Upper lobe of right lung (tissue), 1 donor: ENCODE measurements around the gene IL1RN. TPM values are rescaled to one million over a fixed set of nuclear protein-coding genes. Genes with fewer than 3 reads are reported as not detected.

Source experiments
- ATAC-seq: fragments of 200-7000 bp; cut with Tn5 transposase; one replicate; pipeline ENCODE4 v1.9.1; 2020; ENCODE audit warnings: mild to moderate bottlenecking, moderate library complexity
- DNase-seq: peaks from one replicate; pipeline ENCODE4 v3.0.0-alpha.2; 2020
- H3K27ac ChIP-seq: fragments of 200-600 bp; one replicate; pipeline ENCODE4 v1.8.0; 2022
- H3K27me3 ChIP-seq: fragments of 200-600 bp; one replicate; pipeline ENCODE4 v1.8.0; 2022; ENCODE audit warnings: mild to moderate bottlenecking
- H3K36me3 ChIP-seq: fragments of 200-600 bp; one replicate; pipeline ENCODE4 v1.8.0; 2022
- H3K4me1 ChIP-seq: fragments of 200-600 bp; one replicate; pipeline ENCODE4 v1.8.0; 2022
- H3K4me3 ChIP-seq: fragments of 200-600 bp; one replicate; pipeline ENCODE4 v1.8.0; 2022; ENCODE audit warnings: mild to moderate bottlenecking
- H3K9me3 ChIP-seq: fragments of 200-600 bp; one replicate; pipeline ENCODE4 v1.8.0; 2022
- intact Hi-C: fragments of 100-400 bp; cut with DNase I; formaldehyde crosslinking; loops from one replicate; pipeline ENCODE4 v1.11.0; 2022
- total RNA-seq: library from RNA; stranded (reverse); fragmentation: NEBNext Ultra II Directional; extraction: Animal tissue kit (Norgen Biotek cat#: 25700); gene quantifications from one replicate; pipeline ENCODE4 v1.2.1, GENCODE V29; 2021
- TF ChIP-seq, protein P1 (sequence below): fragments of 200-600 bp; IDR thresholded peaks from one replicate; pipeline ENCODE4 v1.8.0; 2022; ENCODE audit warnings: antibody characterized with exemption
- donor health status: DM: no; HTN: yes; CAD: no; lungs with severe emphysema.

The IL1RN gene
- total RNA-seq, 1 donor from 2014 or later = 41.7 TPM

DNA sequence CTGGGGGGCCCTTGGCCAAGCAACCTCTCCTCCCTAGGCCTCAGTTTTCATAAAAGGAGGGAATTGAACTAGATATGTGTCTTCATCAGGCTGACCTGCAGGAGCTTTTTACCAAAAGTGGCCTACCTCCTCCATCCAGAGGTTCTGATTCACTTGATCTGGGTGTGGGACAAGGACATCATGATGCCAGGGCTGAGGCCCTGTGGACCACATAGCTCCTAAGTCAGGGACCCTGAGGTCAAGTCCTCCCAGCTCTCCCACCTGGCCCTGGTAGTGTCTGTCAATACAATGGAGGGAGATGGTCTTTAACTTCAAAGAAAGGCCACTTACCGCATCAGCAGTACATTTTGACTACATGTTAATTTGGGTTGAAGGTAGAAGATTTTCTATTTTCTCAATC, 10.4 kb downstream of the IL1RN start:
- DNase-seq (no peak), ATAC-seq (no peak)
- H3K4me3 ChIP-seq = no peak overlapping the region
- no peaks in the 10 kb centered on the region for H3K27me3 ChIP-seq
- H3K27ac ChIP-seq = no peak overlapping the region
- TF ChIP-seq, protein P1, sequence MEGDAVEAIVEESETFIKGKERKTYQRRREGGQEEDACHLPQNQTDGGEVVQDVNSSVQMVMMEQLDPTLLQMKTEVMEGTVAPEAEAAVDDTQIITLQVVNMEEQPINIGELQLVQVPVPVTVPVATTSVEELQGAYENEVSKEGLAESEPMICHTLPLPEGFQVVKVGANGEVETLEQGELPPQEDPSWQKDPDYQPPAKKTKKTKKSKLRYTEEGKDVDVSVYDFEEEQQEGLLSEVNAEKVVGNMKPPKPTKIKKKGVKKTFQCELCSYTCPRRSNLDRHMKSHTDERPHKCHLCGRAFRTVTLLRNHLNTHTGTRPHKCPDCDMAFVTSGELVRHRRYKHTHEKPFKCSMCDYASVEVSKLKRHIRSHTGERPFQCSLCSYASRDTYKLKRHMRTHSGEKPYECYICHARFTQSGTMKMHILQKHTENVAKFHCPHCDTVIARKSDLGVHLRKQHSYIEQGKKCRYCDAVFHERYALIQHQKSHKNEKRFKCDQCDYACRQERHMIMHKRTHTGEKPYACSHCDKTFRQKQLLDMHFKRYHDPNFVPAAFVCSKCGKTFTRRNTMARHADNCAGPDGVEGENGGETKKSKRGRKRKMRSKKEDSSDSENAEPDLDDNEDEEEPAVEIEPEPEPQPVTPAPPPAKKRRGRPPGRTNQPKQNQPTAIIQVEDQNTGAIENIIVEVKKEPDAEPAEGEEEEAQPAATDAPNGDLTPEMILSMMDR = no peak
- intact Hi-C loops = no loop called here
- H3K4me1 ChIP-seq = peaks cover 2% of the 10 kb centered on the region
- H3K36me3 ChIP-seq = no peaks in the 10 kb centered on the region
- no peaks in the 10 kb centered on the region for H3K9me3 ChIP-seq

DNA sequence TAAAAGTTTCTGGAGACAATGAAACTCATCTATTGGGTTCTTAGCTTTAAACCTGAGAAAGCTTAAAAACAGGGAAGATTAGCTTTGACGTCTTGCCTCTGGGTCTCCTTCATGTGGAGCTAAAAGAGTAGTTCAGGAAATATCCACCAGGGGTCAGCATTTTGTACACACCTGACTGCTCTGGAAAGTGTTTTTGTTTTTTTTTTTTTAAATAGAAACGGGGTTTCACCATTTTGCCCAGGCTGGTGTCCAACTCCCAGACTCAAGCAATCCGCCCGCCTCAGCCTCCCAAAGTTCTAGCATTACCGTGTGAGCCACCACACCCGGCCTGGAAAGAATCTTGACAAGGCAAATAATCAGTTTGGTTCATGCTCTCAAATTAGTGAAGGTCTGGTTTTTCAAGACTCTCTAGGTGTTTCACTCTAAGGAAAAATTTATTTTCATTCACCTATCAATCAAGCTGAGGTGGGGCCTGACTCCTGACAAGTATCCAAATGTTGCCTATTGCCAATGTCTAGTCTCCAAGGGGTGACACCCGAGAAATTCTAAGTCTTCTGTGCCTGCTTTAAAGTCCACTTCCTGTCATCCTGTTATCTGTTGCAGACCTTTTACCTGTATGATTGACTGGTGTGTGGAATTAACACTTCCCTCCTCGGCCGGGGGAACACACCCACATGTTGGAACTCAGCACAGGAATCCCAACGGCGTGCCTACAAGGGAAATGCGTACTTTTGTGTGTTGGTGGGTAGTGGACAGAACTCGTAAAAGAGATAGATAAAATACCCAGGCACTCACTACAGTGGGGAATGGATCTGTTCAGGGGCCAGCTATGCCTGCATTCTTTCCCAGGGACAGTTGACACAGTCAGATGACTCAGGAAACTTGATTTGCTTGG, 11.3 kb downstream of the IL1RN start:
- intact Hi-C loops = no loop called here
- peak; percentile 87 for ATAC-seq
- Histone ChIP-seq H3K4me1 (peaks cover 2% of the 10 kb centered on the region), H3K4me3 (no peak overlapping the region), H3K36me3 (no peaks in the 10 kb centered on the region), H3K9me3 (no peaks in the 10 kb centered on the region), H3K27me3 (no peaks in the 10 kb centered on the region), H3K27ac (no peak overlapping the region)
- TF ChIP-seq, protein P1 = peak; percentile 89
- DNase-seq = no peak

DNA sequence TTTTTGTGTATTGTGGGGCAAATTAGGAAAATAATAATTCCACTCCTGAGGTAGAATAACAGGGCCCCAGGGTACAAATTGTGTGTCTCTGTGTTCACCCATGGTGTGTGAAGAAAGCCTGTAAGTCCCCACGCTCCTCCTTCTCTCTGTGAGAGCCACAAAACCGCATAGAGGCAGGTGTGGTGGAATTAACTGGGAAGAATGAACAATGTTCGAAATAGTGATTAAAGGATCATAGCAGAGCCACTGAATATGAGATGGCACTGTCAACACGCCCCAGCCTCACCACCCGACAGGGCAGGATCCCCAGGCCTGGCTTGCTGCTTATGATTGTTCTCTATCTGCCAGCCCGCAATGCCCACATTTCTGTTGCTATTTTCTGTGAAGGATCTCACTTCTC, 14.1 kb downstream of the IL1RN start:
- TF ChIP-seq, protein P1 = no peak
- H3K9me3 ChIP-seq = no peaks in the 10 kb centered on the region
- intact Hi-C loops = no loop called here
- DNase-seq = no peak
- H3K27ac ChIP-seq = no peak overlapping the region
- H3K4me1 ChIP-seq = peaks cover 2% of the 10 kb centered on the region
- no peaks in the 10 kb centered on the region for H3K36me3 ChIP-seq
- ATAC-seq = no peak
- no peak overlapping the region for H3K4me3 ChIP-seq
- no peaks in the 10 kb centered on the region for H3K27me3 ChIP-seq

DNA sequence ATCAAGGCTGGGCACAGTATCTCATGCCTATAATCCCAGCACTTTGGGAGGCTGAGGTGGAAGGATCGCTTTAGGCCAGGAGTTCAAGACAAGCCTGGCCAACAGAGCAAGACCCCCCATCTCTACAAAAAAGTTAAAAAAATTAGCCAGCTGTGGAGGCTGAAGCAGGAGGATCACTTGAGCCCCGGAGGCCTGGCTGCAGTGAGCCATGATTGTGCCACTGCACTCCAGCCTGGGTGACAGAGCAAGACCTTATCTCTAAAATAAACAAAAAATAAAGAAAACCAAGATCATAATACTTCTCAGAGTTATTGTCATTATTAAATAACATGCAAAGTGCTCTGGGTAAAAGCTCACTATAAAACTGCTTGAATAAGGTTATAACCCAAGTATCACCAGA, 14.9 kb downstream of the IL1RN start:
- DNase-seq = no peak
- TF ChIP-seq, protein P1 = no peak

DNA sequence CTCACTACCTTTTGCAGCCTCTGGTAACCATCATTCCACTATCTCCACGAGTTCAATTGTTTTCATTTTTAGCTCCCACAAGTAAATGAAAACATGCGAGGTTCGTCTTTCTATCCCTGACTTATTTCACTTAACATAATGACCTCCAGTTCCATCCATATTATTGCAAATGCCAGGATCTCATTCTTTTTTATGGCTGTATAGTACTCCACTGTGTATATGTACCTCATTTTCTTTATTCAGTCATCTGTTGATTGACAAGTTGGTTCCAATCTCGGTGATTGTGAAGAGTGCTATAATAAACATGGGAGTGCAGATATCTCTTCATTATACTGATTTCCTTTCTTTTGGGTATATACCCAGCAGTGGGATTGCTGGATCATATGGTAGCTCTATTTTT, 16.9 kb downstream of the IL1RN start:
- Histone ChIP-seq H3K36me3 (no peaks in the 10 kb centered on the region), H3K27me3 (no peaks in the 10 kb centered on the region), H3K4me1 (no peaks in the 10 kb centered on the region), H3K27ac (no peak overlapping the region), H3K9me3 (no peaks in the 10 kb centered on the region), H3K4me3 (no peak overlapping the region)
- TF ChIP-seq, protein P1 = no peak
- DNase-seq = no peak
- no peak for ATAC-seq
- intact Hi-C loops = no loop called here

More for the DNA sequence above, 14.9 kb downstream of the IL1RN start:
- no peak overlapping the region for H3K27ac ChIP-seq
- no peaks in the 10 kb centered on the region for H3K27me3 ChIP-seq
- no peaks in the 10 kb centered on the region for H3K9me3 ChIP-seq
- intact Hi-C loops = no loop called here
- H3K4me1 ChIP-seq = peaks cover 2% of the 10 kb centered on the region
- no peak overlapping the region for H3K4me3 ChIP-seq
- ATAC-seq = no peak
- H3K36me3 ChIP-seq = no peaks in the 10 kb centered on the region
